HS-5 (cell line): ENCODE data around the gene TAMM41.
"Not testable (repeated sequence)": the region's sequence is repeated elsewhere in the genome, so short reads cannot be mapped to it uniquely, and the experiment has no call there.

Source experiments
- DNase-seq: peaks from one replicate; pipeline ENCODE4 v3.0.0-alpha.2; 2012; ENCODE audit warnings: low read depth

Gene TAMM41

DNA sequence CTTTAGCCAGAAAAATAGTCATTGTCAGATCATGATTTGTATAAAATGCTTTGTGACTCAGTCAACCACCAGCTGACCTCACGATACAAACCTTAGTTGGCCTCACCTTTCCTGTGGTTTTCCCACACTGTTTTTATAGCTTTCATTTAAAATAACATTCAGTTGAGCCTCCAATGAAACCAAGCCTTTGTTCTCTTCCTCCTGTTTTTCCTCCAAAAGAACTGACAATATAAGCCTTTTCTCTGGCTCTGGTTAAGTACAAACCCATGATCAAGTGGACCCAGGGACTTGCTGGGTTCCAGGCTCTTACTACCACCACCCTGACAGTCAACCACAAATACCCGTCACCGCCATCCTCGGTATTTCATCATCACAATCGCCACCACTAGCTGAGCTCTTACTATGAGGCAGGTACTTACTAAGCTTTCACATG, 81.7 kb downstream of the TAMM41 start:
- peak; percentile 71 for DNase-seq

DNA sequence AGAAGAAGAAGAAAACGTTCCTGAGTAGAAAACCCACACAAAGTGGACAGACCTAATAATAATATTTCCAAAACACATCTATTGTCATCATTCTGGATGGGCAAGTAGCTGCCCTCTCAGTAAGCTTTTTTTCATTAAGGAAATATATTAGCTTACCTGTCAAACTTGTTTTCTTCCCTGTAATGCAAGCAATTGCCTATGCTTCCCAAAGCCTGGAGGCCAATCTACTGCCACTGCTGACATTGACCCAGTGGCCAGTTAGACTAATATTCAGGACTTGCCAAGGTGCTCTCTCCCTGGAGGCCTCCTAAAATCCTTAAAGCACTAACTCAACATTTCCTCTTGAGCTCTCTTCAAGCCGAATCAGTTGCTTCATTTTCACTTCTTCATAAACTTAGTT, 86.7 kb downstream of the TAMM41 start:
- DNase-seq, result no peak

DNA sequence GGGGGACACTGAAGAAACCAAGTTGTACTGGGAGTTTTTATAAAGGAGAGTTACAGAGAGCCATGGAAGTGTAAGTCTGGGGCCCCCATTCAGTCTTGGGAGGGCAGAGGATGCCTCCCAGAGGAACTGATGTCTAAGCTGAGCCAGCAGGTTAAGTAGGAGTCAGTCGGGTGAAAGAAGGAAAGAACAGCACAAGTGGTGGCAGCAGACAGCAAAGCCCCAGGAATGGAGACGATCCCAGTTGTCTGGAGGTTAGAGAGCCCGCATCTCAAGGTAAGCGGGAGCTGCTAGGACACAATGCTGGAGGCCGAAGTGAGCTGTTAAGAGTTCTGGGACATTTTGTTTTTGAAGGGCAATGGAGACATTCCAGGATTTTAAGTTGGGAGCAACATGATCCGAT, 88.8 kb downstream of the TAMM41 start:
- no peak for DNase-seq

DNA sequence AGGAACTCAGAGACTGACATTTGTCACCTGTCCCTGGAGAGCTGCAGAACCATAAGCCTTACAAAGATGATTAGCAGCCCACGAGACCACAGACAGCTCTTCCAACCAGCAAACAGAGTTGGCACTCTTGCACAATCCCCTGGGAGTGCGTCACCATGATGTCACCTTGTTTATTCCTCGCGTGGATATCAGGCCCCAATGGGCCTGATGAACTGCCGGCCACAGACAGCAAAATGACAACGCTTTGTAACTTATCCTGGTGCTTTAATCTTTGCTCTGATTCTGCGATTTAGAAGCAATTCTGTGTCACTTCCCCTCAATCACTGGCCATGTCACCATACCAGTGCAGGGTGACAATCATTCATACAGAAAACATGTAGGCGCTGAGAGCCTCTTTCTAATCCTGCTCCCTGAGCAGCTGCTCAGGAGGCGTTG, 89.2 kb downstream of the TAMM41 start:
- no peak for DNase-seq

DNA sequence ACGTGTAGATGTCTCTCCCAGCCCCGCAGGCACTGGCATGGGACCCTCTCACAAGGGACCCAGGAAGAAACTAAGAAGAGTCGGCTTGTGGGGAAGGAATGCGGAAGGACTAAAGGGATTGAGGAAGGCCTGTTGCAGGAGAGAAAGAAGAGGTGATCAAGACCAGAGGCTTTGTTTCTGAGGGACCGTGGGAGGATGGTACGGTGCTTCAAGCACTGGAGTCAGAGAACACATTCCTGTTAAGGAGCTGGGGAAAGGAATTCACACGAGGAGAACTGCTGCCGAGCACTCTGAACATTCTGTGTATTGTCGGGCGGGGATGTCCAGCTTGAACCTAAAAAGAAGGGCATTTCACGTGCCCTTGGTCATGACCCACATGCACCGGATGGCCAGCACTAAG, 91.4 kb downstream of the TAMM41 start:
- DNase-seq, result no peak

DNA sequence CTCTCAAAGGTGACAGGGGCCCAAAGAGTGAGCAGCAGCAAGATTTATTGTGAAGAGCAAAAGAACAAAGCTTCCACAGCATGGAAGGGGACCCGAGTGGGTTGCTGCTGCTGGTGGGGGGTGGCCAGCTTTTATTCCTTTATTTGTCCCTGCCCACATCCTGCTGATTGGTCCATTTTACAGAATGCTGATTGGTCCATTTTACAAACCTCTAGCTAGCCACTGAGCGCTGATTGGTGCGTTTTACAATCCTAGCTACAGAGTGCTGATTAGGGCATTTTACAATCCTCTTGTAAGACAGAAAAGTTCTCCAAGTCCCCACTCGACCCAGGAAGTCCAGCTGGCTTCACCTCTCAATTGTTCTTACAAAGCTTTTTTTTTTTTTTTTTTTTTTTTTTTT, 94.4 kb downstream of the TAMM41 start:
- DNase-seq, result not testable (repeated sequence)

DNA sequence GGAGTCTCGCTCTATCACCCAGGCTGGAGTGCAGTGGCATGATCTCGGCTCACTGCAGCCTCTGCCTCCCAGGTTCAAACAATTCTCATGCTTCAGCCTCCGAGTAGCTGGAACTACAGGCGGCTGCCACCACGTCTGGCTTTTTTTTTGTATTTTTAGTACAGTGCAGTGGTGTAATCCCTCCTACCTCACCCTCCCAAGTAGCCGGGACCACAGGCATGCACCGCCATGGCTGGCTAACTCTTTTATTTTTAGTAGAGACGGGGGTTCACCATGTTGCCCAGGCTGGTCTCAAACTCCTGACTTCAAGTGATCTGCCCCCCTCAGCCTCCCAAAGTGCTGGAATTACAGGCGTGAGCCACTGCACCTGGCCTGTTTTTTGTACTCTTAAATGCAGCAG, 98.4 kb downstream of the TAMM41 start:
- not testable (repeated sequence) for DNase-seq
